Measurements from ENCODE around the gene LYST.
"Not testable (repeated sequence)": the region's sequence is repeated elsewhere in the genome, so short reads cannot be mapped to it uniquely, and the experiment has no call there.

LYST gene, protein sequence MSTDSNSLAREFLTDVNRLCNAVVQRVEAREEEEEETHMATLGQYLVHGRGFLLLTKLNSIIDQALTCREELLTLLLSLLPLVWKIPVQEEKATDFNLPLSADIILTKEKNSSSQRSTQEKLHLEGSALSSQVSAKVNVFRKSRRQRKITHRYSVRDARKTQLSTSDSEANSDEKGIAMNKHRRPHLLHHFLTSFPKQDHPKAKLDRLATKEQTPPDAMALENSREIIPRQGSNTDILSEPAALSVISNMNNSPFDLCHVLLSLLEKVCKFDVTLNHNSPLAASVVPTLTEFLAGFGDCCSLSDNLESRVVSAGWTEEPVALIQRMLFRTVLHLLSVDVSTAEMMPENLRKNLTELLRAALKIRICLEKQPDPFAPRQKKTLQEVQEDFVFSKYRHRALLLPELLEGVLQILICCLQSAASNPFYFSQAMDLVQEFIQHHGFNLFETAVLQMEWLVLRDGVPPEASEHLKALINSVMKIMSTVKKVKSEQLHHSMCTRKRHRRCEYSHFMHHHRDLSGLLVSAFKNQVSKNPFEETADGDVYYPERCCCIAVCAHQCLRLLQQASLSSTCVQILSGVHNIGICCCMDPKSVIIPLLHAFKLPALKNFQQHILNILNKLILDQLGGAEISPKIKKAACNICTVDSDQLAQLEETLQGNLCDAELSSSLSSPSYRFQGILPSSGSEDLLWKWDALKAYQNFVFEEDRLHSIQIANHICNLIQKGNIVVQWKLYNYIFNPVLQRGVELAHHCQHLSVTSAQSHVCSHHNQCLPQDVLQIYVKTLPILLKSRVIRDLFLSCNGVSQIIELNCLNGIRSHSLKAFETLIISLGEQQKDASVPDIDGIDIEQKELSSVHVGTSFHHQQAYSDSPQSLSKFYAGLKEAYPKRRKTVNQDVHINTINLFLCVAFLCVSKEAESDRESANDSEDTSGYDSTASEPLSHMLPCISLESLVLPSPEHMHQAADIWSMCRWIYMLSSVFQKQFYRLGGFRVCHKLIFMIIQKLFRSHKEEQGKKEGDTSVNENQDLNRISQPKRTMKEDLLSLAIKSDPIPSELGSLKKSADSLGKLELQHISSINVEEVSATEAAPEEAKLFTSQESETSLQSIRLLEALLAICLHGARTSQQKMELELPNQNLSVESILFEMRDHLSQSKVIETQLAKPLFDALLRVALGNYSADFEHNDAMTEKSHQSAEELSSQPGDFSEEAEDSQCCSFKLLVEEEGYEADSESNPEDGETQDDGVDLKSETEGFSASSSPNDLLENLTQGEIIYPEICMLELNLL (N-terminal part only)

DNA sequence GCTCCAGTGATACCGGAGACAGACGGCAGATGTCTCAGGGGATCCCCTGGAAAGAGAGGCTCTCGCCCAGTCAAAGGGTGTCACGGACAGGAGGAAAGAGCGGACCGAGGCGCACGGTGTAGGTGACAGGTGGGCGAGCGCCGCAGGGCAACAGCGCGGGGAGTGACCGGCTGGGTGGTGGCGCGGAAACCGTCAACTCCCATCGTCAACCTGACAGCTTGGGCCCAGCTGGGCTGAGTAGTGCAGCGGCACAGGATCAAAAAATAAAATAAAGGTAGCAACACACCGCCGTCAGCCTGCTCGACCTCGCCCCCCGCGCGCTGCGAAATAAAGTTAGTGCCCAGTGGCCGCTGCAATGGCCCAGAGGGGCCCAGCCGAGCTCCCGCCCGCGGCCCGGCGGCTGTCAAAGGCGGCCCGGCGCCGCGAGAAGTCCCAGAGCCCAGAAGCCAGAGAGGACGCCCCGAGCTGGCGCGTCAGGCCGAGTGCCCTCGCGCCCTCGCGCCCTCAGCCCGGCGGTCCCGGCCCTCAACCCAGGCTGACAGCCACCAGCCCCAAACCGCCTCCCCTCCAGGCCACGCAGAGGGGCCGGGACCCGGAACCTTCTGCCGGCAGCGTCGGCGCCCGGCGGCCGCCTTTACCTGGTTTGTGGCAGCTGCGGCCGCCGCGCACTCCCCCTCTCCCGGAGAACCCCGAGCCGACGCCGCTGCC lies at the start of gene LYST:
Gene LYST (minus strand): TSS at position 702 of the 708 bp plus-strand sequence. CDS start 36,489 bp downstream, outside the sequence.
- no peak for FAIRE-seq
- peak; percentile 33 for DNase-seq (ENCODE audit: insufficient read length, low spot score)
- peak; percentile 17; the same call in 1 of the 2 replicates for TF ChIP-seq POLR2A (IDR thresholded peaks at IDR 0.05; ENCODE audit: low read depth, low read length)

DNA sequence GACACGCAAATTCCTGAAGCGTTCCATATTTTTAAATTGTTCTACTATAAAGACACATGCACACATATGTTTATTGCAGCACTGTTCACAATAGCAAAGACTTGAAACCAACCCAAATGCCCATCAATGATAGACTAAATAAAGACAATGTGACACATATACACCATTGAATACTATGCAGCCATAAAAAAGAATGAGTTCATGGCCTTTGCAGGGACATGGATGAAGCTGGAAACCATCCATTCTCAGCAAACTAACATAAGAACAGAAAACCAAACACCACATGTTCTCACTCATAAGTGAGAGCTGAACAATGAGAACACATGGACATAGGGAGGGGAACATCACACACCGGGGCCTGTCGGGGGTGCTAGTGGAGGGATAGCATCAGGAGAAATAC lies 48.8 kb upstream of the LYST start:
- not testable (repeated sequence) for FAIRE-seq; DNase-seq (ENCODE audit: insufficient read length, low spot score)

DNA sequence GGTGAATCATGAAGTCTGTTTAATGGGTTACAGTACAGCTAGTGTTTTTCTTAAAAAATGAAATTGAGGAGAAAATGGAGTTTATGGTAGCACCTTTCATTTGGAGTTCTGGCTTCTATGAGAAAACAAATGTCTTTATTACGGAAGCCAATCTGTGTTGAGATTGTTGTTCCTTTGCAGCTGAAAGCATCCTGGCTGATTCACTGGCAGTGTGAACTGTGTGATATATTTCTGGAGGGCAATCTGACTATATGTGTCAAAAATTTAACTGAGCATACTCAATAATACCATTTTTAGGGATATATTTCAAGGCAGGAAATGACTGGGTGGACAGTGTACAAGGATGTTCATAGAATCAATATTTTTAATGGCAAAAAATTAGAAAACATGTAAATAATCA lies 46.6 kb upstream of the LYST start:
- FAIRE-seq (no peak), DNase-seq (ENCODE audit: insufficient read length, low spot score) (no peak)
- no peak for TF ChIP-seq POLR2A (IDR thresholded peaks at IDR 0.05; ENCODE audit: low read depth, low read length)

DNA sequence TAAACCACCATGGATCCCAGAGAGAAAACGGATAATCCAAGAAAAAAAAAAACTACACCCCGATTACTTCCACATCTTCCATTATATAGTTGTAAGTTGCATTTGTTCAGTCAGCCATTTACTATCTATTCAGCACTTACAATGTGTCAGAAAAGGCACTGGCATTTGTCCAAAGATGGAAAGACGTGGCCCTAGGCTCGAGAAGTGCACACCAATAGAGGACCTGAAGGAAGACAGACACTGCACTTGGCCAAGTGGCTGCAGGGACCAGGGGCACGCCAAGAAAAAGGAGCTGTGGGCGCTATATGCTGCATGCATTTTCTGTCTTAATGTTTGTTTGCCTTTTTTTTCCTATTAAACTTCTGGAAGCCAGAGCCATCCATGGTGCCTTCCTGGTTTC lies 45.2 kb upstream of the LYST start:
- no peak for TF ChIP-seq POLR2A (IDR thresholded peaks at IDR 0.05; ENCODE audit: low read depth, low read length)
- DNase-seq (ENCODE audit: insufficient read length, low spot score) = no peak
- FAIRE-seq = no peak

DNA sequence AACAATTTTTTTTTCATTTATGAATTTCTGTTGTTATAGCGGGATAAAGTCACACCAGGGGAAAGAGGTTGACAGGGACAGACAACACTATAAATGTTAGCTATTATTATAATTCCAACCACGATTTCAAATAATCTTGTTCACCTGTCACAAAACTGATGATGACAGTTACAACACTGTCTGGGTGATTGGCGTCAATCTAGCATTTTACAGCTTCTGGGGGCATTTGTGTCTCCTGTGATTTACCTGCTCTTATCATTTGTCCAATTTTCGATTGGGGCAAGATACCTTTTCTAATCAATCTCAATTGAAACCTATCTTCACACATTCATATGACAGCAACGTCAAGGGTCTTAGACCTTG lies 44.6 kb upstream of the LYST start:
- no peak for TF ChIP-seq POLR2A (IDR thresholded peaks at IDR 0.05; ENCODE audit: low read depth, low read length)
- FAIRE-seq = no peak

DNA sequence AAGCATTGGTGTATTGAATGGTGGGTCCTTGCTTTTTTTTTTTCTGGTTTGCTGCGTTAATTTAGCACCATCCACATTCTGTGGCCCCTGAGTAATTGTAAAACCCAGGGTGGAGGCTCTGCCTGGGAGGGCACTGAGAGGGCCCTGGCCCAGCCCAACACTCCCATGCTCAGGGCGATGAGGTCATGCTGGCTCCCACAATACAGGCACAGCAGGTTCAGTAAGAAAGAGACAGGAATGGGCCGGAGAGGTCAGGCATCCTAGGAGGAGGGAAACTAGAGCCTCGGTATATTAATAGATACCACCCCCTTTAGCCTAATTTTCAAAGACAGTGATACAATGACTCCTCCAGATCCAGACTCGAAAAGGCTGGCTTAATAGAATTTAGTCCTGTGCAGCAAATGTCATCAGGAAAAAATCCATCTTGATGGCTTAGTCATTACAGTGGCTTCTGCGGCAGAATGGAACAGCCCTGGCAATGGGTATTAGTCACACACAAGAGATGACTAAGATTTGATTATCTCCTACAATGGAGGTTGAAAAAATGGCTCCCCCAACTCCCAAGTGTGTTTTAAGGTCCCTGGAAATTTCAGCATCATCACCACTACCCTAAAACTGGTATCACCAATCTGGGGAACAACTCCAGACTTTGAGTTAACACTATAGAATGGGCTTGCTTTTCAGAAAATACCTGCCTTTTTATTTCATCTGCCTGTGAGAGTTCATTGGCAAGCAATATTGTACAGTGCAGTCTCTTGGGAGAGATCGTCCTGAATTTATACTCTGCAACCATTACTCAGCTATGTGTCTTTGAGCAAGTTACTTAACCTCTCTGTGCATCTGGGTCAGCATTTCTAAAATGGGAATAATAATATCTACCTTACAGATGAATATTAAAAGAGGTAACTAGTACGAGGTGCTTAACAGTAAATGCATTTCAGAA lies 43.9 kb upstream of the LYST start:
- FAIRE-seq (peak; percentile 50), DNase-seq (ENCODE audit: insufficient read length, low spot score) (peak; percentile 51)
- TF ChIP-seq POLR2A (IDR thresholded peaks at IDR 0.05; ENCODE audit: low read depth, low read length) = no peak

More for the DNA sequence above, 44.6 kb upstream of the LYST start:
- no peak for DNase-seq (ENCODE audit: insufficient read length, low spot score)

DNA sequence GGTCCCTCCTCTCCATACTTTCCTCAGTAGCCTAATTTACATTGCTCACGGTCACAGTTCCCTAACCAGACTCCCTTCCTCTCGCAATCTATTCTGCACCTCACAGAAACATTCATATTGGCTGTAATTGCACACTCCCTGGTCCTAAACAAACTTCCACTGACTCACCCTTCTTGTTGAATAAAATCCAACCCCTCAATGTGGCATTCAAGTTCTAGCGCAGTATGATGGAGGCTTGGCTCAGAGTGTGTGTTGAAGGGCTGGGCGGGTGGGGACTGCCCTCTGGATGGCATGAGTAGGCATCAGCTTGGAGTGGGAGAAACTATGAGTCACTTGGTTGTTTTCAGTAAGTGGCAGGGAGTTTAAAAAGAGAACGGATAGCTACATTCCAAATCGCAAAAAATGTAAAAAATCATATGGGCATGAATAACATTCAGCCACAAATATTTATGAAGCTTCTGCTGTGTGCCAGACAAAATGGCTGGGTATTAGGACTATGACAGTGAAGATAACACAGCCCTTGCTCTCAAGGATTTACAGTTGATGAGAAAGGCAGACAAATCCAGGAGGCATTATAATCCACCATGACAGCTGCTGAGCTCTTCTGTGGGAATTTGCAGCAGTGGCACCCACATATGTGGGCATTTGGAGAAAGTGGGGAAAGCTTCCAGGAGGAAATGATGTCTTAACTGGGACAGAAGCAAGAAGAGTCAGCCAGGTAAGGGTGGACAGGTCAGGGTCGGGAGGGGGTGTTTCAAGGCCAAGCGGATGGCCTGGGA lies 42.2 kb upstream of the LYST start:
- no peak for TF ChIP-seq POLR2A (IDR thresholded peaks at IDR 0.05; ENCODE audit: low read depth, low read length)
- FAIRE-seq (no peak), DNase-seq (ENCODE audit: insufficient read length, low spot score) (peak; percentile 42)

DNA sequence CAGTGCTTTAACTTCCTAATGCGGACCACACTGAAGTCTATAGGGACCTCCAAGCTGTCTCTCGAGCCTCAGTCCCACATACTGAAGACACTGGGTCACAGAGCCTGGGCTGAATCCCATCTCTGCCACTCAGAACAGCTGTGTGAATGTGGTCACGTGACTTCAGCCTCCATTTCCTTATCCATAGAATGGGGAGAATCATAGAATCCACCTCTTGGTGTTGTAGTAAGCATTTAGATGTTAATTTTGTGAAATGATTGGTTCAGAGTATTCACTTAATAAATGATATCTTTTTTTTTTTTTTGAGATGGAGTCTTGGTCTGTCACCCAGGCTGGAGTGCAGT lies 41.2 kb upstream of the LYST start:
- FAIRE-seq = no peak

DNA sequence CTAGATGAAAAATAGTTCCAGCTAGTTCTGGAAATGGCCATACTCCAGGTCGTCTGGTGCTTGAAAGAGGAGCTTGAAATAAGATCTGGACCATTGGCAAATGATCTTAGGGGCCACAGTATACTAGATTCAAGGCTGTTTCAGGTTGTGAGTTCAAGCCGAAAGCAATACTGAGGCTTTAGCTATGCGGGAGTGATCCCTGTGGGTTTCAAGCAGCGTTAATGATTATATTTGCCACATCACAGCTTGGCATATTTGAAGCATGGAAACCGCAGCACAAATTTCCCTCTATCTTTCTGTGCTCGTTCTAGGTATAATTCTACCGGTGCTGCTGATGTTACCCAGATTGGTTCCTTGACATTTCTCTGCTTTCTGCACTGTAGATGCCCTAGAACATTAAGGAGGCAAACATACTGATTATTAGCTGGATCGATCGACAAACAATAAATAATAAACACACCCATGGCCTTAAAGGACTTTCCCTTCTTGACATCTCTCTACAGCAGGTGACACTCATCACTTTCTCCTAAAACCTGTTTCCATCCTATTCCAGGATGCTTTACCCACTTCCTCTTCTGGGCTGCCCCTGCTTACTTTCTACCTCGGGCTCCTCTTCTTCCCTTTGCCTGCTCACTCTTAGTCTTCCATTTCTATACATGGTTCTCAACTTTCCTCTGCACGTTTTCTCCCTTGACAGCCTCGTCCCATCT lies 40.6 kb upstream of the LYST start:
- no peak for TF ChIP-seq POLR2A (IDR thresholded peaks at IDR 0.05; ENCODE audit: low read depth, low read length)
- FAIRE-seq (no peak), DNase-seq (ENCODE audit: insufficient read length, low spot score) (no peak)

More for the DNA sequence above, 41.2 kb upstream of the LYST start:
- DNase-seq (ENCODE audit: insufficient read length, low spot score) = no peak
- TF ChIP-seq POLR2A (IDR thresholded peaks at IDR 0.05; ENCODE audit: low read depth, low read length) = no peak

DNA sequence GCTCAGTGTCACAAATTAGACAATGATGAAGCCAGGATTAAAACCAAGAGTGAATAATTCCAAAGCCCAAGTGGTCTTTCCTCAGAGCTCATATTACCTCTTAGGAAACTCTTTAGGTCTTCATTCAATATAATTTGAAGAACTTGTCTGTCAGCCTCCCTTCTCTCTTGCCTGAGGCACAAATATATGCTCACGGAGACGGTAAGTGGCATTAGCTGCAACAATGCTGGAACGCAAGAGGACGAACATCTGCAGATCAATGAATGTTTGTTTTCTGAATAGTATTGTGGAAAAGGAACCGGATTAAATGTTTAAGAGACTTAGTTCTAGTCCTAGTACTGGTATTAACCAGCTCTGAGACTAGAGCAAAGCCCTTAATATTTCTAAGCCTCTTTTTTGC lies 39.7 kb upstream of the LYST start:
- TF ChIP-seq POLR2A (IDR thresholded peaks at IDR 0.05; ENCODE audit: low read depth, low read length) = no peak
- DNase-seq (ENCODE audit: insufficient read length, low spot score) (no peak), FAIRE-seq (no peak)

DNA sequence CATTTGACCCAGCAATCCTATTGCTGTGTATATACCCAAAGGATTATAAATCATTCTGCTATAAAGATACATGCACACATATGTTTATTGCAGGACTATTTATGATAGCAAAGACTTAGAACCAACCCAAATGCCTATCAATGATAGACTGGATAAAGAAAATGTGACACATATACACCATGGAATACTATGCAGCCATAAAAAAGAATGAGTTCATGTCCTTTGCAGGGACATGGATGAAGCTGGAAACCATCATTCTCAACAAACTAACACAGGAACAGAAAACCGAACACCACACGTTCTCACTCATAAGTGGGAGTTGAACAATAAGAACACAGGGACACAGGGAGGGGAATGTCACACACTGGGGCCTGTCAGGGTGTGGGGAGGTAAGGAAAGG lies 37.1 kb upstream of the LYST start:
- DNase-seq (ENCODE audit: insufficient read length, low spot score); FAIRE-seq: not testable (repeated sequence)

Data from H54 (cell line).